HG03457 (cell line): ENCODE results near the gene MOB3C.
"Not testable (repeated sequence)": the region's sequence is repeated elsewhere in the genome, so short reads cannot be mapped to it uniquely, and the experiment has no call there.

Source experiments
- ATAC-seq: cut with Tn5 transposase; IDR thresholded peaks from one replicate; pipeline ENCODE4 v1.9.1; 2021; ENCODE audit warnings: moderate number of reproducible peaks; ENCODE audit not compliant: unreplicated experiment

Gene MOB3C

GRCh38 chr1:46616277-46617107, at the start of gene MOB3C:
Gene MOB3C (minus strand): TSS chr1:46616811. CDS start chr1:46613321, 3,490 bp downstream.
- no peak for ATAC-seq

GRCh38 chr1:46665983-46666382, 49.4 kb upstream of the MOB3C start:
- ATAC-seq = no peak

GRCh38 chr1:46662919-46663318, 46.3 kb upstream of the MOB3C start:
- ATAC-seq = not testable (repeated sequence)

- ATAC-seq = peak; percentile 54
Measured at GRCh38 chr1:46660116-46660515, 43.5 kb upstream of the MOB3C start.

GRCh38 chr1:46659307-46659870, 42.8 kb upstream of the MOB3C start:
- ATAC-seq = no peak

- no peak for ATAC-seq
Measured at GRCh38 chr1:46657775-46658174, 41.2 kb upstream of the MOB3C start.

GRCh38 chr1:46656643-46657042, 40.0 kb upstream of the MOB3C start:
- ATAC-seq = no peak

GRCh38 chr1:46655848-46656247, 39.2 kb upstream of the MOB3C start:
- no peak for ATAC-seq

- not testable (repeated sequence) for ATAC-seq
Measured at GRCh38 chr1:46654698-46655097, 38.1 kb upstream of the MOB3C start.

GRCh38 chr1:46654012-46654411, 37.4 kb upstream of the MOB3C start:
- ATAC-seq = no peak

GRCh38 chr1:46653405-46653958, 36.9 kb upstream of the MOB3C start:
- no peak for ATAC-seq

- ATAC-seq = no peak
Measured at GRCh38 chr1:46652321-46653100, 35.9 kb upstream of the MOB3C start.

GRCh38 chr1:46651152-46651551, 34.5 kb upstream of the MOB3C start:
- not testable (repeated sequence) for ATAC-seq

- ATAC-seq = no peak
Measured at GRCh38 chr1:46650491-46650890, 33.9 kb upstream of the MOB3C start.

- no peak for ATAC-seq
Measured at GRCh38 chr1:46649764-46650163, 33.2 kb upstream of the MOB3C start.

- no peak for ATAC-seq
Measured at GRCh38 chr1:46647611-46648010, 31.0 kb upstream of the MOB3C start.

- ATAC-seq = no peak
Measured at GRCh38 chr1:46646844-46647243, 30.2 kb upstream of the MOB3C start.

- no peak for ATAC-seq
Measured at GRCh38 chr1:46646331-46646730, 29.7 kb upstream of the MOB3C start.

- no peak for ATAC-seq
Measured at GRCh38 chr1:46645815-46646214, 29.2 kb upstream of the MOB3C start.

- ATAC-seq = no peak
Measured at GRCh38 chr1:46643368-46643775, 26.8 kb upstream of the MOB3C start.

GRCh38 chr1:46642115-46642680, 25.6 kb upstream of the MOB3C start:
- no peak for ATAC-seq
